Mesothelial cell of epicardium (in vitro differentiated cells): Measurements from ENCODE around the gene TOM1L2. TPM values are rescaled to one million over a fixed set of nuclear protein-coding genes. Genes with fewer than 3 reads are reported as not detected.

Experiments used
- DNase-seq, 2 experiments: peaks; one replicate each; pipeline ENCODE4 v3.0.0; 2021; ENCODE audit warnings: low spot score in 2 of 2; ENCODE audit not compliant: unreplicated experiment in 2 of 2
- H3K27ac Mint-ChIP-seq: 2 replicates; pipeline ENCODE4 v1.8.0; 2021; ENCODE audit warnings: mixed read lengths
- H3K27me3 Mint-ChIP-seq: 2 replicates; pipeline ENCODE4 v1.8.0; 2021; ENCODE audit warnings: low read depth, mixed read lengths
- H3K36me3 Mint-ChIP-seq: 2 replicates; pipeline ENCODE4 v1.8.0; 2021; ENCODE audit warnings: mixed read lengths
- H3K4me1 Mint-ChIP-seq: 2 replicates; pipeline ENCODE4 v1.8.0; 2021; ENCODE audit warnings: mixed read lengths
- H3K4me3 Mint-ChIP-seq: 2 replicates; pipeline ENCODE4 v1.8.0; 2021; ENCODE audit warnings: mild to moderate bottlenecking, moderate library complexity, mixed read lengths
- H3K9me3 Mint-ChIP-seq: 2 replicates; pipeline ENCODE4 v1.8.0; 2021; ENCODE audit warnings: mixed read lengths
- total RNA-seq: library from RNA; stranded (reverse); gene quantifications from 3 replicates; pipeline ENCODE4 v1.2.1, GENCODE V29; 2021
- TF ChIP-seq, protein P1 (sequence below): fragments of 200-600 bp; sonication (generic); IDR thresholded peaks from one replicate; pipeline ENCODE4 v1.5.0; 2021; ENCODE audit warnings: antibody characterized with exemption; ENCODE audit not compliant: unreplicated experiment

TOM1L2 gene
- total RNA-seq, 1 donor from 2014 or later: 126 TPM

DNA sequence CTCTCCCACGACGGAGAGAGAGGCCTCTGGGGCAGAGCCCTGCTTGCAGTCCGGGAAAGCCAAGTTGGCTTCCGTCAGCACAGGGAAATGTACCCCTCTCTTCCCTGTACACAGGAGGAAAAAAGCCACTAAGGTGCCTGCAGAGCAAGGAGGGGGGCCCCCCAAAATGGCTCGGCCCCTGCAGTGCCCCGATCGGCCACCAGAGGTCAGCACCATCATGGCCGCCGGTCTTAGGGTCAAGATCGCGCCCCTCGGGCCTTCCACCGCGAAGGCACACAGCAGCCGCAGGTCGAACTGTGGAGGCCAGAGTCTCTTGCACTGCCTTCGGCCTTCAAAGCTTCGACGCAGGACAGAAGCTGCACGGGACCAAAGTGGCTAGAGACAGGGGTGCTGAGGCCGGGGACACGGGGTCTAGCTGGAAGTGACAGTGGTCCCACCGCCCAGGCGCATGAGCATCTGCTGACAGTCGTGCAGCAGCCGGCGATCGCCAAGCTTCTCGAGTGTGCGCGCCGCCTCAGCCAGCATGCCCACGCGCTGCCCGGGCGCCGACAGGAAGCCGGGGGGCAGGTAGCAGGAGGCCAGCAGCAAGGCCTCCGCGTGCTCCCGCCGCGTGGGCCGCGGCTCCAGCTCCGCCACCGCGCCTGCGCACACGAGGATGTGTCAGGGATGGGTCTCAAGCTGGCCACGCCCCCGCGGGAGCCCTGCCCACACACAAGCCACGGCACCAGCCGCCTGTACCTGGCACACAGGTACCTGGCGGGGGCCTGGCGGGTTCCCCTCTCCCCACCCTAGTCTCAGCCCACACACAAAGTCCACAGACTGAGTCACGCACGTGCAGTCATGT lies 159.8 kb downstream of the TOM1L2 start:
- TF ChIP-seq, protein P1, sequence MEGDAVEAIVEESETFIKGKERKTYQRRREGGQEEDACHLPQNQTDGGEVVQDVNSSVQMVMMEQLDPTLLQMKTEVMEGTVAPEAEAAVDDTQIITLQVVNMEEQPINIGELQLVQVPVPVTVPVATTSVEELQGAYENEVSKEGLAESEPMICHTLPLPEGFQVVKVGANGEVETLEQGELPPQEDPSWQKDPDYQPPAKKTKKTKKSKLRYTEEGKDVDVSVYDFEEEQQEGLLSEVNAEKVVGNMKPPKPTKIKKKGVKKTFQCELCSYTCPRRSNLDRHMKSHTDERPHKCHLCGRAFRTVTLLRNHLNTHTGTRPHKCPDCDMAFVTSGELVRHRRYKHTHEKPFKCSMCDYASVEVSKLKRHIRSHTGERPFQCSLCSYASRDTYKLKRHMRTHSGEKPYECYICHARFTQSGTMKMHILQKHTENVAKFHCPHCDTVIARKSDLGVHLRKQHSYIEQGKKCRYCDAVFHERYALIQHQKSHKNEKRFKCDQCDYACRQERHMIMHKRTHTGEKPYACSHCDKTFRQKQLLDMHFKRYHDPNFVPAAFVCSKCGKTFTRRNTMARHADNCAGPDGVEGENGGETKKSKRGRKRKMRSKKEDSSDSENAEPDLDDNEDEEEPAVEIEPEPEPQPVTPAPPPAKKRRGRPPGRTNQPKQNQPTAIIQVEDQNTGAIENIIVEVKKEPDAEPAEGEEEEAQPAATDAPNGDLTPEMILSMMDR: peak; percentile 99
- Mint-ChIP-seq H3K27me3 (no peaks in the 10 kb centered on the region), H3K4me1 (peaks cover 31% of the 10 kb centered on the region), H3K36me3 (peaks cover 3% of the 10 kb centered on the region), H3K4me3 (no peak overlapping the region), H3K27ac (peak overlapping the region; percentile 89), H3K9me3 (no peaks in the 10 kb centered on the region)
- DNase-seq: peak in 1 of 2 experiments; percentile 86

GRCh38 chr17:17811381-17812210 lies 160.6 kb downstream of the TOM1L2 start:
- peak in 1 of 2 experiments; percentile 53 for DNase-seq
- no peaks in the 10 kb centered on the region for H3K27me3 Mint-ChIP-seq
- H3K4me1 Mint-ChIP-seq: peaks cover 33% of the 10 kb centered on the region
- no peak overlapping the region for H3K4me3 Mint-ChIP-seq
- TF ChIP-seq, protein P1: no peak
- H3K36me3 Mint-ChIP-seq: peaks cover 5% of the 10 kb centered on the region
- peak overlapping the region; percentile 89 for H3K27ac Mint-ChIP-seq
- H3K9me3 Mint-ChIP-seq: no peaks in the 10 kb centered on the region

- no peak for DNase-seq
- Mint-ChIP-seq H3K36me3 (peaks cover 10% of the 10 kb centered on the region), H3K9me3 (no peaks in the 10 kb centered on the region), H3K4me3 (no peak overlapping the region), H3K4me1 (peaks cover 34% of the 10 kb centered on the region), H3K27ac (peak overlapping the region; percentile 97), H3K27me3 (no peaks in the 10 kb centered on the region)
- TF ChIP-seq, protein P1: no peak
Observed at GRCh38 chr17:17810895-17811248, 161.3 kb downstream of the TOM1L2 start.

DNA sequence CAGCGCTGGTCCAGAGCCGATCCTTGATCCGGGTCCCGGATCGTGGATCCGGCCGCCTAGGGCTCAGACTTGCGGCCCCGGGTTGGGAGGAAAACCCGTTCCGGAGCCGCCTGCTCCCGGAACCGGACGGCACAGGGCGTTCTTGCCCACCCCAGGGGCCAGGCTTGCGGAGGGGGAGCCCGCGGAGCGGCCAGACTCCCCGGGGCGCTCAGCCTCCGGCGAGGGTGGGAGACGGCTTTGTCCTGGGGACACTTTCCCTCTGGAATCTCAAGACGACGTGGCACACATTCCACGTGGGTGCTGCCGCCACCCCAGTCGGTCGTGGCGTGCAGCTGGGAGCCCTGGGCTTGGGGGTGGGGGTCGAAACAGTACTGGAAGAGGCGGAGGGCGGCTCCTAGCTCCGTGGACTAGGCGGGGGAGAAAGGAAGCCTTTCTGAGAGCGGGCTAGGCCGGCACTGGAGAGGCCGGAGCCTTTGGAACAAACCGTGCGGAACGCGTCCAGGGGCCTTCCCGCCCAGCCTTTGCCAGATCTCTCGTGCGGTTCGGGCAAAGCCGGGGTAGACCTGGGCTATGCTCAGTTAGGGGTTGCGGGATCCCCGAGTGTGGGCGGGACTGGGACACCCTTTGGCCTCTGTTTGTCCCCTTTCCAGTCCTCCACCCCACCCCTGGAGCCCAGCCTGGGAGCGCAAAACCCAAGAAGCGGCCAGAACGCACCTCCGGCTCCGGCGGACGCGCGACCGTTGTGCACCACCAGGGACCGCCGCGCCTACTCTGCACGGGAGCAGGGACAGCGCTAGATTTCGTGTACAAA lies 161.9 kb downstream of the TOM1L2 start:
- Mint-ChIP-seq H3K9me3 (no peaks in the 10 kb centered on the region), H3K36me3 (peaks cover 14% of the 10 kb centered on the region), H3K4me3 (peak overlapping the region; percentile 52), H3K4me1 (peaks cover 40% of the 10 kb centered on the region), H3K27ac (peak overlapping the region; percentile 97), H3K27me3 (no peaks in the 10 kb centered on the region)
- DNase-seq: peak; percentile 56 to 78
- TF ChIP-seq, protein P1: no peak

GRCh38 chr17:17809531-17810083 lies 162.6 kb downstream of the TOM1L2 start:
- Mint-ChIP-seq H3K9me3 (no peaks in the 10 kb centered on the region), H3K27me3 (no peaks in the 10 kb centered on the region), H3K27ac (peak overlapping the region; percentile 30), H3K36me3 (peaks cover 17% of the 10 kb centered on the region), H3K4me1 (peaks cover 41% of the 10 kb centered on the region), H3K4me3 (peak overlapping the region; percentile 52)
- DNase-seq: no peak
- TF ChIP-seq, protein P1: no peak
